ENCODE results near the gene B3GNT2. TPM values are rescaled to one million over a fixed set of nuclear protein-coding genes. Genes with fewer than 3 reads are reported as not detected.
A peak's percentile ranks its signal among the peaks of the same experiment; 100 is the strongest.

Gene B3GNT2
- total and polyA plus RNA-seq, 9 of the 15 experiments (the other 6 are each of a cell fraction or from before 2014, with no cell fraction given): 6.0 to 38.9 (median 25.0) TPM

DNA sequence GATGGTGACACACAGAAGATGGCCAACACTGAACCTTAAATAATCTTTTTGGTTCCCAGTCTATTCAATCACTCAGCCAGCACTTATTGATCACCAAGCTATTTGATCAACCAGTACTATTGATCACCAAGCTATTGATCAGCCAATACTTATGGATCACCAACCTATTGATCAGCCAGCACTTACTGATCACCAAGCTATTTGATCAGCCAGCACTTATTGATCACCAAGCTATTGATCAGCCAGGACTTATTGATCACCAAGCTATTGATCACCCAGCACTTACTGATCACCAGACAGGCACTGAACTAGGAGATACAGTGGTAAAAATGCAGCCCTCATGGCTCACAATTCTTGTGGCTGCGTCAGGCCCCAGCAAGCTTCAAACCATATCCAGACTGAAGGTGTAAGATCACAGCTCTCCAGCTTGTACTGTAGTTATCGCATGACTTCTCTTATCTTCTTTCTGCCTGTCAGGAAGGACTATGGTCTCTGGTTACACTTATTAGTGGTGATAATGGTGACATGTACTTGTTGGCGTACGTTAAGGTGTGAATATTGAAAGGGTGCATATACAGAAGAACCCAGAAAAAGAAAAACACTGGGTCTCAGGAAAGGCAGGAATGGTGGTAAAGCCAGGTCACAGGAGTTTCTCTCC lies 18.4 kb upstream of the B3GNT2 start (continued):
- TF ChIP-seq, protein P1, sequence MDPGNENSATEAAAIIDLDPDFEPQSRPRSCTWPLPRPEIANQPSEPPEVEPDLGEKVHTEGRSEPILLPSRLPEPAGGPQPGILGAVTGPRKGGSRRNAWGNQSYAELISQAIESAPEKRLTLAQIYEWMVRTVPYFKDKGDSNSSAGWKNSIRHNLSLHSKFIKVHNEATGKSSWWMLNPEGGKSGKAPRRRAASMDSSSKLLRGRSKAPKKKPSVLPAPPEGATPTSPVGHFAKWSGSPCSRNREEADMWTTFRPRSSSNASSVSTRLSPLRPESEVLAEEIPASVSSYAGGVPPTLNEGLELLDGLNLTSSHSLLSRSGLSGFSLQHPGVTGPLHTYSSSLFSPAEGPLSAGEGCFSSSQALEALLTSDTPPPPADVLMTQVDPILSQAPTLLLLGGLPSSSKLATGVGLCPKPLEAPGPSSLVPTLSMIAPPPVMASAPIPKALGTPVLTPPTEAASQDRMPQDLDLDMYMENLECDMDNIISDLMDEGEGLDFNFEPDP (CRISPR knock-in tag; IDR thresholded peaks at IDR 0.05): no peak
- no peak for TF ChIP-seq CHD4 (IDR thresholded peaks at IDR 0.05; ENCODE audit: insufficient read depth, insufficient replicate concordance, low read depth, low read length, poor library complexity, severe bottlenecking)
- TF ChIP-seq SNAPC5 (CRISPR knock-in tag; IDR thresholded peaks at IDR 0.05): no peak
- no peak for TF ChIP-seq HBP1 (CRISPR knock-in tag; IDR thresholded peaks at IDR 0.05)
- no peak for TF ChIP-seq POLR2AphosphoS2 (IDR thresholded peaks at IDR 0.05; ENCODE audit: low read length)
- no peak for TF ChIP-seq ZNF79 (CRISPR knock-in tag; IDR thresholded peaks at IDR 0.05; ENCODE audit: low read depth)
- TF ChIP-seq HMGXB4 (CRISPR knock-in tag; IDR thresholded peaks at IDR 0.05): no peak
- no peak for TF ChIP-seq GTF2E2 (tag; IDR thresholded peaks at IDR 0.05)
- TF ChIP-seq SOX6 (IDR thresholded peaks at IDR 0.05): peak; percentile 50; the same call in 1 of the 2 replicates
- TF ChIP-seq TFAP4 (CRISPR knock-in tag; IDR thresholded peaks at IDR 0.05; ENCODE audit: borderline replicate concordance): no peak
- no peak for TF ChIP-seq DACH1 (IDR thresholded peaks at IDR 0.05; ENCODE audit: partially characterized antibody)
- no peak for TF ChIP-seq SMAD1 (IDR thresholded peaks at IDR 0.05; ENCODE audit: low read depth, low read length, partially characterized antibody)
- TF ChIP-seq NFXL1 (CRISPR knock-in tag; IDR thresholded peaks at IDR 0.05): no peak
- no peak for TF ChIP-seq FOXA3 (CRISPR knock-in tag; conservative IDR thresholded peaks at IDR 0.05 in 1 of 2, IDR thresholded peaks at IDR 0.05 in 1 of 2)
- no peak for TF ChIP-seq NELFE (IDR thresholded peaks at IDR 0.05; ENCODE audit: insufficient read depth, insufficient read length)
- TF ChIP-seq DDX20 (tag; IDR thresholded peaks at IDR 0.05; ENCODE audit: low read depth): no peak
- no peak for TF ChIP-seq RBM14 (IDR thresholded peaks at IDR 0.05; ENCODE audit: borderline replicate concordance, insufficient read depth, low read depth, low read length)
- no peak for TF ChIP-seq ZNF75A (CRISPR knock-in tag; IDR thresholded peaks at IDR 0.05)
- 0 out of 4 replicates have a peak, but pooled peaks of 1 of the 2 experiments have one; percentile 21 for TF ChIP-seq NRF1 (conservative IDR thresholded peaks at IDR 0.05 in 1 of 2, IDR thresholded peaks at IDR 0.05 in 1 of 2)
- no peak for TF ChIP-seq RBM17 (IDR thresholded peaks at IDR 0.05; ENCODE audit: borderline replicate concordance, low read depth, low read length)
- no peak for TF ChIP-seq SRSF3 (IDR thresholded peaks at IDR 0.05; ENCODE audit: insufficient read depth, low read length)

Data from K562 (cell line).